NB4 (cell line): ENCODE data around the gene MYEOV.

Experiments
- DNase-seq: peaks from one replicate; pipeline ENCODE4 v3.0.0; 2010; ENCODE audit warnings: low read depth
- H3K4me3 ChIP-seq: one replicate; pipeline ENCODE4 v1.5.1; 2011; ENCODE audit warnings: mild to moderate bottlenecking, low read depth, low read length, moderate library complexity
- MYC ChIP-seq: IDR thresholded peaks from 2 replicates; pipeline ENCODE4 v1.6.1; 2011; ENCODE audit warnings: low read depth, low read length
- POLR2A ChIP-seq: IDR thresholded peaks from 2 replicates; pipeline ENCODE4 v1.6.1; 2011; ENCODE audit warnings: mild to moderate bottlenecking; ENCODE audit not compliant: insufficient read length; ENCODE audit errors: extremely low read depth
- TF ChIP-seq, protein P1 (sequence below): IDR thresholded peaks from one replicate; pipeline ENCODE4 v1.5.1; 2012; ENCODE audit warnings: low read depth, low read length
- TF ChIP-seq, protein P2 (sequence below): IDR thresholded peaks from 2 replicates; pipeline ENCODE4 v1.6.1; 2011; ENCODE audit warnings: low read depth, low read length

Gene MYEOV

GRCh38 chr11:69278091-69278867 lies 15.7 kb upstream of the MYEOV start:
- H3K4me3 ChIP-seq = no peak overlapping the region
- TF ChIP-seq POLR2A = no peak
- TF ChIP-seq MYC = no peak
- TF ChIP-seq, protein P1, sequence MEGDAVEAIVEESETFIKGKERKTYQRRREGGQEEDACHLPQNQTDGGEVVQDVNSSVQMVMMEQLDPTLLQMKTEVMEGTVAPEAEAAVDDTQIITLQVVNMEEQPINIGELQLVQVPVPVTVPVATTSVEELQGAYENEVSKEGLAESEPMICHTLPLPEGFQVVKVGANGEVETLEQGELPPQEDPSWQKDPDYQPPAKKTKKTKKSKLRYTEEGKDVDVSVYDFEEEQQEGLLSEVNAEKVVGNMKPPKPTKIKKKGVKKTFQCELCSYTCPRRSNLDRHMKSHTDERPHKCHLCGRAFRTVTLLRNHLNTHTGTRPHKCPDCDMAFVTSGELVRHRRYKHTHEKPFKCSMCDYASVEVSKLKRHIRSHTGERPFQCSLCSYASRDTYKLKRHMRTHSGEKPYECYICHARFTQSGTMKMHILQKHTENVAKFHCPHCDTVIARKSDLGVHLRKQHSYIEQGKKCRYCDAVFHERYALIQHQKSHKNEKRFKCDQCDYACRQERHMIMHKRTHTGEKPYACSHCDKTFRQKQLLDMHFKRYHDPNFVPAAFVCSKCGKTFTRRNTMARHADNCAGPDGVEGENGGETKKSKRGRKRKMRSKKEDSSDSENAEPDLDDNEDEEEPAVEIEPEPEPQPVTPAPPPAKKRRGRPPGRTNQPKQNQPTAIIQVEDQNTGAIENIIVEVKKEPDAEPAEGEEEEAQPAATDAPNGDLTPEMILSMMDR = no peak
- TF ChIP-seq, protein P2, sequence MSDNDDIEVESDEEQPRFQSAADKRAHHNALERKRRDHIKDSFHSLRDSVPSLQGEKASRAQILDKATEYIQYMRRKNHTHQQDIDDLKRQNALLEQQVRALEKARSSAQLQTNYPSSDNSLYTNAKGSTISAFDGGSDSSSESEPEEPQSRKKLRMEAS = no peak
- DNase-seq = no peak

GRCh38 chr11:69280451-69280850 lies 13.5 kb upstream of the MYEOV start:
- no peak overlapping the region for H3K4me3 ChIP-seq
- TF ChIP-seq, protein P1 = no peak
- TF ChIP-seq MYC (no peak), POLR2A (no peak)
- TF ChIP-seq, protein P2 = no peak
- no peak for DNase-seq

- H3K4me3 ChIP-seq = no peak overlapping the region
- TF ChIP-seq POLR2A (no peak), MYC (no peak)
- TF ChIP-seq, protein P1 = no peak
- TF ChIP-seq, protein P2 = no peak
- DNase-seq = no peak
Measured at GRCh38 chr11:69280994-69281393, 13.0 kb upstream of the MYEOV start.

GRCh38 chr11:69283446-69283845 lies 10.5 kb upstream of the MYEOV start:
- TF ChIP-seq, protein P1 = no peak
- TF ChIP-seq POLR2A (no peak), MYC (no peak)
- TF ChIP-seq, protein P2 = no peak
- H3K4me3 ChIP-seq = no peak overlapping the region
- DNase-seq = no peak

GRCh38 chr11:69284081-69284511 lies 9.9 kb upstream of the MYEOV start:
- TF ChIP-seq MYC (no peak), POLR2A (no peak)
- H3K4me3 ChIP-seq = no peak overlapping the region
- no peak for DNase-seq

DNA sequence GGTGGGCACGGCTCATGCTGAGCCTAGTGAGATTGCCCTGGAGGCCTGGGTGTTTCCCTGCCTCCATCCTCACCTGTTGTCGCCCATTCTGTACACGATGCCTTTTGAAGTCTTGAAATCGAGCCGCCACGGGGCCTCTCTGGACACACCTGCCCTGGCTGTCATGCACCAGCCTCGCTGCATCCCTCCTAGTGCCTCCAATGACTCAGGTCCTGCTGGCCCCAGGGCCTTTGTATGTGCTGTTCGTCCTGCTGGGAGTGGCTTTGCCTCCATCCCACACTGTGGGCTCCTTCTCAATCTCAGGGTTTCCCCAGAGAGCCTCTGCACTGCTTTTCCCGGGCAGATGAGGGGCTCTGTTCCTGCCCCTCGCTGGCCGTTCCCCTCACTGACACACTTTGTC lies 8.9 kb upstream of the MYEOV start:
- DNase-seq = no peak
- TF ChIP-seq, protein P1 = no peak
- TF ChIP-seq, protein P2 = no peak
- no peak for TF ChIP-seq MYC
- TF ChIP-seq POLR2A = no peak
- no peak overlapping the region for H3K4me3 ChIP-seq
